ENCODE measurements around the gene TMEM106B. TPM values are rescaled to one million over a fixed set of nuclear protein-coding genes. Genes with fewer than 3 reads are reported as not detected.

Gene TMEM106B
- total and polyA plus RNA-seq, 2 donors (not counting 3 experiments of a cell fraction or from before 2014, with no cell fraction given): 13.7 to 23.1 TPM

GRCh38 chr7:12239806-12240205, 28.7 kb downstream of the TMEM106B start:
- POLR2A ChIA-PET: no interaction called here
- no peaks in the 10 kb centered on the region for H3K36me3 ChIP-seq (ENCODE audit: control insufficient read depth in 2 of 2, extremely low read depth in 1 of 2, insufficient read depth in 2 of 2, low read length in 2 of 2)
- dilution Hi-C loops (cut with MboI; ENCODE audit: extremely low pct_ligation_motif_present, low sequenced_read_pairs) (no loop called here), intact Hi-C loops (cut with micrococcal nuclease) (loop anchor here (5.0 kb wide), 1 partner anchor 813 kb away; no protein-coding TSS in a partner anchor)
- H3K9me1 ChIP-seq (replicated peaks; ENCODE audit: control insufficient read depth, extremely low read depth, insufficient read depth, low read length): no peaks in the 10 kb centered on the region
- H3K27me3 ChIP-seq (ENCODE audit: control insufficient read depth in 2 of 2, insufficient read depth in 2 of 2, low read length in 2 of 2): no peaks in the 10 kb centered on the region
- H3K9ac ChIP-seq (replicated peaks; ENCODE audit: extremely low read depth, insufficient read depth, low read length): no peak overlapping the region
- H2AFZ ChIP-seq (ENCODE audit: low read depth, low read length): no peak overlapping the region
- no peak overlapping the region for H3K4me2 ChIP-seq (ENCODE audit: insufficient read depth, low read length)
- H3K79me2 ChIP-seq (ENCODE audit: control insufficient read depth, insufficient read depth, low read length): no peaks in the 10 kb centered on the region
- no peak overlapping the region for H3K4me3 ChIP-seq (replicated peaks in 1 of 3; ENCODE audit: insufficient read depth in 1 of 3, low read depth in 1 of 3, low read length in 3 of 3)
- no peak overlapping the region for H3K27ac ChIP-seq (ENCODE audit: insufficient read depth, low read depth, low read length)
- FAIRE-seq: no peak
- CTCF ChIA-PET: interaction anchor here (0.6 to 2.1 kb wide), 2 partner anchors 9 to 40 kb away, joined by 3 to 5 read pairs; no protein-coding TSS in a partner anchor
- H3K4me1 ChIP-seq (ENCODE audit: control insufficient read depth, extremely low read depth, insufficient read depth, low read length): no peaks in the 10 kb centered on the region
- TF ChIP-seq MYC (IDR thresholded peaks at IDR 0.05; ENCODE audit: low read depth, low read length) (no peak), JUN (IDR thresholded peaks at IDR 0.05; ENCODE audit: borderline replicate concordance, insufficient read depth, insufficient read length, low read depth) (no peak), POLR2AphosphoS5 (IDR thresholded peaks at IDR 0.05; ENCODE audit: insufficient read depth, low read depth, low read length) (no peak), FOS (IDR thresholded peaks at IDR 0.05; ENCODE audit: borderline replicate concordance, insufficient read depth, low read length) (no peak), POLR2A (IDR thresholded peaks at IDR 0.05; ENCODE audit: low read depth, low read length) (no peak), MAX (IDR thresholded peaks at IDR 0.05; ENCODE audit: insufficient read depth, insufficient read length) (no peak), GATA2 (IDR thresholded peaks at IDR 0.05; ENCODE audit: insufficient read depth, insufficient read length, low read depth, low read length) (no peak), EZH2 (IDR thresholded peaks at IDR 0.05; ENCODE audit: borderline replicate concordance, low read depth, low read length, severe bottlenecking) (no peak)
- TF ChIP-seq, protein P1, sequence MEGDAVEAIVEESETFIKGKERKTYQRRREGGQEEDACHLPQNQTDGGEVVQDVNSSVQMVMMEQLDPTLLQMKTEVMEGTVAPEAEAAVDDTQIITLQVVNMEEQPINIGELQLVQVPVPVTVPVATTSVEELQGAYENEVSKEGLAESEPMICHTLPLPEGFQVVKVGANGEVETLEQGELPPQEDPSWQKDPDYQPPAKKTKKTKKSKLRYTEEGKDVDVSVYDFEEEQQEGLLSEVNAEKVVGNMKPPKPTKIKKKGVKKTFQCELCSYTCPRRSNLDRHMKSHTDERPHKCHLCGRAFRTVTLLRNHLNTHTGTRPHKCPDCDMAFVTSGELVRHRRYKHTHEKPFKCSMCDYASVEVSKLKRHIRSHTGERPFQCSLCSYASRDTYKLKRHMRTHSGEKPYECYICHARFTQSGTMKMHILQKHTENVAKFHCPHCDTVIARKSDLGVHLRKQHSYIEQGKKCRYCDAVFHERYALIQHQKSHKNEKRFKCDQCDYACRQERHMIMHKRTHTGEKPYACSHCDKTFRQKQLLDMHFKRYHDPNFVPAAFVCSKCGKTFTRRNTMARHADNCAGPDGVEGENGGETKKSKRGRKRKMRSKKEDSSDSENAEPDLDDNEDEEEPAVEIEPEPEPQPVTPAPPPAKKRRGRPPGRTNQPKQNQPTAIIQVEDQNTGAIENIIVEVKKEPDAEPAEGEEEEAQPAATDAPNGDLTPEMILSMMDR (IDR thresholded peaks at IDR 0.05; ENCODE audit: extremely low read depth in 1 of 2, insufficient read depth in 1 of 2, low read depth in 1 of 2, low read length in 2 of 2): no peak
- no peaks in the 10 kb centered on the region for H4K20me1 ChIP-seq (replicated peaks; ENCODE audit: control insufficient read depth, extremely low read depth, insufficient read depth, low read length)
- DNase-seq (ENCODE audit: low read depth, low spot score): no peak
- H3K9me3 ChIP-seq (replicated peaks; ENCODE audit: control insufficient read depth, insufficient read depth, low read length): no peaks in the 10 kb centered on the region
- BruUV-seq (replicated peaks): no TSS peak

Measured in endothelial cell of umbilical vein (primary cell).